Loucy (cell line): ENCODE measurements around the gene GPR32.
A peak's percentile ranks its signal among the peaks of the same experiment; 100 is the strongest.
"Not testable (repeated sequence)": the region's sequence is repeated elsewhere in the genome, so short reads cannot be mapped to it uniquely, and the experiment has no call there.

Source experiments
- H2AFZ ChIP-seq: fragments of 200-600 bp; sonication (generic); 2 replicates; pipeline ENCODE4 v1.6.0; 2016; ENCODE audit warnings: antibody characterized with exemption, mild to moderate bottlenecking, low read length, moderate library complexity
- H3F3A ChIP-seq: fragments of 200-600 bp; 2 replicates; pipeline ENCODE4 v1.6.0; 2016; ENCODE audit warnings: antibody characterized with exemption, low read depth, mild to moderate bottlenecking
- H3K27me3 ChIP-seq: fragments of 200-600 bp; sonication (generic); 2 replicates; pipeline ENCODE4 v1.6.1; 2014; ENCODE audit warnings: low read length, mild to moderate bottlenecking; ENCODE audit not compliant: insufficient read depth, poor library complexity, severe bottlenecking
- H3K36me3 ChIP-seq: fragments of 200-600 bp; sonication (generic); 2 replicates; pipeline ENCODE4 v1.6.1; 2016; ENCODE audit warnings: low read length; ENCODE audit not compliant: insufficient read depth
- H3K4me1 ChIP-seq: fragments of 200-600 bp; sonication (generic); 2 replicates; pipeline ENCODE4 v1.5.1; 2014; ENCODE audit warnings: low read length, mild to moderate bottlenecking; ENCODE audit not compliant: insufficient read depth, poor library complexity, severe bottlenecking
- H3K4me2 ChIP-seq: fragments of 200-600 bp; sonication (generic); 2 replicates; pipeline ENCODE4 v1.6.0; 2014; ENCODE audit warnings: antibody characterized with exemption, low read length, low read depth, mild to moderate bottlenecking; ENCODE audit not compliant: poor library complexity, severe bottlenecking
- H3K4me3 ChIP-seq: fragments of 200-600 bp; sonication (generic); 2 replicates; pipeline ENCODE4 v1.5.1; 2014; ENCODE audit warnings: low read length, mild to moderate bottlenecking, mixed read lengths; ENCODE audit not compliant: poor library complexity, severe bottlenecking
- H3K79me2 ChIP-seq: fragments of 200-600 bp; sonication (generic); 2 replicates; pipeline ENCODE4 v1.6.1; 2014; ENCODE audit warnings: low read length; ENCODE audit not compliant: insufficient read depth
- H3K9ac ChIP-seq: fragments of 200-600 bp; sonication (generic); 2 replicates; pipeline ENCODE4 v1.6.0; 2014; ENCODE audit warnings: mild to moderate bottlenecking, low read depth, low read length, moderate library complexity; ENCODE audit not compliant: poor library complexity, severe bottlenecking
- H3K9me2 ChIP-seq: fragments of 200-600 bp; sonication (generic); replicated peaks from 2 replicates; pipeline ENCODE4 v1.6.1; 2016; ENCODE audit warnings: low read depth, low read length, mixed read lengths
- H3K9me3 ChIP-seq: fragments of 200-600 bp; sonication (generic); 2 replicates; pipeline ENCODE4 v1.6.1; 2014; ENCODE audit warnings: mild to moderate bottlenecking, antibody characterized with exemption, low read length, low read depth; ENCODE audit not compliant: insufficient read depth
- H4K20me1 ChIP-seq: fragments of 200-600 bp; sonication (generic); 2 replicates; pipeline ENCODE4 v1.6.0; 2014; ENCODE audit warnings: antibody characterized with exemption, low read length, mild to moderate bottlenecking; ENCODE audit not compliant: insufficient read depth, poor library complexity, severe bottlenecking
- CTCF ChIP-seq: fragments of 200-600 bp; sonication (generic); conservative IDR thresholded peaks from 2 replicates; pipeline ENCODE4 v1.5.1; 2014; ENCODE audit warnings: mild to moderate bottlenecking, antibody characterized with exemption, low read length
- EZH2phosphoT487 ChIP-seq: fragments of 200-600 bp; IDR thresholded peaks from 2 replicates; pipeline ENCODE4 v1.6.1; 2018; ENCODE audit warnings: antibody characterized with exemption, mild to moderate bottlenecking, moderate library complexity, borderline replicate concordance

Gene GPR32

GRCh38 chr19:50759886-50760285 lies 10.4 kb upstream of the GPR32 start:
- H2AFZ ChIP-seq = 0 out of 2 replicates have a peak overlapping the region, but pooled peaks have one; percentile 40
- H4K20me1 ChIP-seq = no peaks in the 10 kb centered on the region

DNA sequence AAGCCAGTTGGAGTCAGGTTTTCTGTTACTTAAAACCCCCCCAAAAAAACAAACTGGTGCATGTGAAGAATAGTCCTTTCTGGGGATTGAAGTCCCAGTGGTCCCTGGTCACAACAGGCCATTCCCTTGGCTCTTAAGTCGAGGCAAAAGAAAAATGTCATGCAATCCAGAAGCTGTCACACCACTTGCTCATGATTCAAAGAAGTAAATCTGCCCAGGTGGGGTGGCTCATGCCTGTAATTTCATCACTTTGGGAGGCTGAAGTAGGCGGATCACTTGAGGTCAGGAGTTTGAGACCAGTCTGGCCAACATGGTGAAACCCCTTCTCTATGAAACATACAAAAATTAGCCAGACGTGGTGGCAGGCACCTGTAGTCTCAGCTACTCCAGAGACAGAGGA lies 8.8 kb upstream of the GPR32 start:
- H4K20me1 ChIP-seq, H3K36me3 ChIP-seq, H3K9me3 ChIP-seq, H3K4me2 ChIP-seq, H3F3A ChIP-seq, H3K9ac ChIP-seq, H2AFZ ChIP-seq, H3K27me3 ChIP-seq, H3K4me3 ChIP-seq, H3K9me2 ChIP-seq, H3K79me2 ChIP-seq, H3K4me1 ChIP-seq: not testable (repeated sequence)

More at GRCh38 chr19:50759886-50760285, 10.4 kb upstream of the GPR32 start:
- Histone ChIP-seq H3K9me3 (no peaks in the 10 kb centered on the region), H3K4me2 (no peak overlapping the region), H3K27me3 (no peaks in the 10 kb centered on the region), H3K9ac (no peak overlapping the region), H3F3A (no peaks in the 10 kb centered on the region), H3K9me2 (no peaks in the 10 kb centered on the region), H3K4me1 (no peaks in the 10 kb centered on the region), H3K79me2 (no peaks in the 10 kb centered on the region), H3K36me3 (no peaks in the 10 kb centered on the region), H3K4me3 (no peak overlapping the region)
- TF ChIP-seq EZH2phosphoT487 (no peak), CTCF (no peak)

DNA sequence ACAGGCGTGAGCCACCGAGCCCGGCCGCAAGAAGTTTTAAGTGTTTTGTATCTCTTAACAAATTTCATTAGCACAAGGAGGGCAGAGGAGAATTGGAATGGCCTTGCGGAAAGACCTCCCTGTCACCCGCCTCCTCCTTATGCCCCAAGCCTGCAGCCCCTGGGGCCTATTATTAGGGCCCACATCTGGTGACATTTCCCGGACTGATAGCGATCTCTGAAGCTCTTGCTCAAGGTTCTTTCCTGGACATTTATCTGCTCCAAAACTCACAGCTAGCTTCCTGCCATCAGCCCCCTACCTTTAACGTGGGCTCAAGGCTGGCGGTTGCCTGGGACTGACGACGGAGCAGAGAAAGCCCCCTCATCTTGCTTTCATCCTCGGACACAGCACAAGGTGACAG lies 6.7 kb upstream of the GPR32 start:
- not testable (repeated sequence) for H3K36me3 ChIP-seq, H3K4me1 ChIP-seq, H3K27me3 ChIP-seq, H3F3A ChIP-seq, H4K20me1 ChIP-seq, H2AFZ ChIP-seq, H3K9ac ChIP-seq, H3K4me3 ChIP-seq, H3K79me2 ChIP-seq, H3K4me2 ChIP-seq, H3K9me3 ChIP-seq, H3K9me2 ChIP-seq

DNA sequence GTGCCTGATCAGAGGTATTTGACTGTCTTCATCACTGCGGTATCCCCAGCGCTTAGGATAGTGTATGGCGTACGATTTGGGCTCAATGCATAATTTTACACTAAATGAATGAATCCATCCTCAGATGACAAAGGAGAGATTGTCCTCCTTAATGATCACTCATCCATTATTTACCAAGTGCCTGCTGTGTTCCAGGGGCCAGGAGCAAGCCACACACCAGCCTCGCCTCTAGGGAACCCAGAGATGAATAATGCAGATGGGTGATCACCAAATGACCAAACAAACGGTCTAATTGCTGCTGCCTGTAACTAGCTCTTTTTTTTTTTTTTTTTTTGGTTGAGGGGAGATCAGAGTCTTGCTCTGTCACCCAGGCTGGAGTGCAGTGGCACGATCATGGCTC lies 5.9 kb upstream of the GPR32 start:
- Histone ChIP-seq H3K27me3 (no peaks in the 10 kb centered on the region), H3F3A (no peaks in the 10 kb centered on the region), H4K20me1 (no peaks in the 10 kb centered on the region), H3K9me2 (no peaks in the 10 kb centered on the region), H2AFZ (no peak overlapping the region), H3K4me3 (no peak overlapping the region), H3K36me3 (no peaks in the 10 kb centered on the region), H3K4me1 (no peaks in the 10 kb centered on the region), H3K79me2 (no peaks in the 10 kb centered on the region), H3K9me3 (no peaks in the 10 kb centered on the region), H3K9ac (no peak overlapping the region), H3K4me2 (no peak overlapping the region)
- TF ChIP-seq EZH2phosphoT487 = no peak

GRCh38 chr19:50766746-50767145 lies 3.5 kb upstream of the GPR32 start:
- H3K9me2 ChIP-seq = not testable (repeated sequence)

DNA sequence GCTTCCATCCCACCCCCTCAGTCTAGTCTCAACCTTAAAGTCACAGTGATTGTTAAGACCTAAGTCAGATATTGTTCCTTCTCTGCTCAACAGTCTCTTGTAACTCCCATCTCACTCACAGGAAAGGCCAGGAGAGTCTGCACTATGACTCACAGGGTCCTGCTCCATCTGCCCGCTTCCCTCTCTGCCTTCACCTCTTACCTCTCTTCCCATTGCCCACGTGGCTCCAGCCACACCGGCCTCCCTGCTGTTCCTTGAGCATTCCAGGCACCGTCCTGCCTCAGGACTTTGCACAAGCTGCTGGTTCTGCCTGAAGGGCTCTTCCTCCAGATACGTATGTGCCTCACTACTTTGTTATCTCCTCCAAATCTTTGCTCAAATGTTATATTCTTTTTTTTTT lies 3.0 kb upstream of the GPR32 start:
- H3K9me2 ChIP-seq, H4K20me1 ChIP-seq, H3K36me3 ChIP-seq, H3F3A ChIP-seq, H3K9ac ChIP-seq, H3K27me3 ChIP-seq, H2AFZ ChIP-seq, H3K79me2 ChIP-seq, H3K4me3 ChIP-seq, H3K9me3 ChIP-seq, H3K4me1 ChIP-seq, H3K4me2 ChIP-seq: not testable (repeated sequence)

More at GRCh38 chr19:50766746-50767145, 3.5 kb upstream of the GPR32 start:
- not testable (repeated sequence) for H4K20me1 ChIP-seq, H3K4me1 ChIP-seq, H2AFZ ChIP-seq, H3K9ac ChIP-seq, H3F3A ChIP-seq, H3K4me3 ChIP-seq, H3K4me2 ChIP-seq, H3K79me2 ChIP-seq, H3K36me3 ChIP-seq, H3K9me3 ChIP-seq, H3K27me3 ChIP-seq
